ENCODE measurements around the gene DCAF8.

The DCAF8 gene

DNA sequence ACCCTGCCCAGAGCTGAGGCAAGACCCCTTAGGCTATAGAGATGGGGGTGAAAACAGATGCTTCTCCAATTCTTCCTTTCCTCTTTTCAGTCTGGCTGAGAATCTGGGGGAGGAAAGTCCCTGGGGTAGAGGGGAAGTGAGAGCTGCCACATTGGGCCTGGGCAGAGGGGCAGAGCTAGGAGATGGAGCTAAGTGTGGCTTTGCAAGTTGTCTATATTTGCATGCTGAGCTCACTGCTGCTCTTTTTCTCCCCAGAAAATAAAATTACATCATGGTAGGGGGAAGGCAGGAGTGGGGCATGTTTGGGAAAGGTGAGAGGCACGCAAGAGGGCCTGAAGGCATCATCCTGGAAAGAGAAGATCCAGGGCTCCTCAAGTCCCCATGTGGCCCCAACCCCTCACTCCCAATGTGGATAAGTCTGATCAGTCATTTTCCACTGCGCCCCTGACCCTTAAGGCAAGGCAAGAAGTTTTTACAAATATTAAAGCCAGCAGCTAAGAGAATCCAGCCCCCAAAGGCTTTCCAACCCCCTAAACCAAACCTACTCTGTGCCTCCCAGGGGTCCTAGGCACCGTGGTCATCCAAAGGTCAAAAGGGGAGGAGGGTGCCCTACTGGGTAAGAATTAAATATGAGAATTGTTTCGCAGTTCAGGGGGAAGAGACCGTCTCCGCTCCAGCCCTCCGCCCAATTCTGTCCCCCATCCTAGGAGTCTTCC lies 57.7 kb downstream of the DCAF8 start:
- no peak for DNase-seq (ENCODE audit: low spot score)

DNA sequence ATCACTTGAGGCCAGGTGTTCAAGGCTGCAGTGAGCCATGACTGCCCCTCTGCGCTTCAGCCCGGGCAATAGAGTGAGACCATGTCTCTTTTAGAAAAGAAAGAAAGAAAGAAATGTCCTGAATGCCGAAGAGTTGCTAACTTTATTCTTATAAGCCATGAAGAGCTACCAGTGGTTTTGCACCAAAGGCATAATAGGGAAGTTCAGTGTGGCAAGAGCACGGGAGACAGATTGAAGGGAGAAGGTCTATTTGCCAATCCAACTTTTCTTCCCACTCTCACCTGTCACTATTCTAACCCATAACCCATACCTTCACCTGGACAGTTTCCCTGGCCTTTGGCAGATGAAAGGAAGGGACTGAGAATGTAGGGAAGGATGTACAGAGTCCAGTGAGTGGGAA lies 61.6 kb downstream of the DCAF8 start:
- DNase-seq (ENCODE audit: low spot score), result no peak

DNA sequence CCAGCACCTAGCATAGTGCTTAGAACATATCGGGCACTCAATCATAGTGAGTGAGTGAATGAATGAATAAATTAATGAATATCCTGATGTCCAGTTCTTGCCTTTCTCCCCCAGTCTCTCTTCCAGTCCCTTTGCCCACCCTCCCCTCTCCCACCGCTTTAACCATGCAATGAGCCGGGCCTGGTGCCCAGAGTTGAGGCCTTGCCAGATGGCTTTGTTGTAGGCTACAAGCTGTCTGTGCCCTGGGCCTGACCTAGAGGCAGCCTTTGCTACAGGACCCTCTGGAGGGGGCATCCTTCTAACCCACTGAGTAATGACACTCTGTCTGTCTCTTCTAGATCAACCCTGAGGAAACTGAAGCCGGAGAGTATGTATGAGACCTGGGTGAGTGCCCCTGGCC lies 65.1 kb downstream of the DCAF8 start:
- DNase-seq (ENCODE audit: low spot score), result no peak

DNA sequence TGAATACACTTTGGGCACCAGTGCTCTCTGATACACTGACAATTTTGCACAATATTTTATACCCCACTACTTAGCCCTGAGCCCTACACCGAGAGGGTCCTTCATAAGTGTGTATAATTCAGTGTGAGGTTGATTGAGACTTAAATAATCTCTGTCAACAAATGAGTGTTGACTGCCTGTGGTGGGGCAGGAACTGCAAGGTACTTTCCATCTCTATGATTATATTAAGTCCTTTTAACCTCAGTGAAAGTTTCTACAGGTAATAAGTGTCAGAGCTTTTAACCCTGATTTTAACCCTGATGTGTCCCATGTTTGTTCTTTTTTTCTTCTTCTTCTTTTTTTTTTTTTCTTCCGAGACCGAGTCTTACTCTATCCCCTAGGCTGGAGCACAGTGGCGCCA lies 66.2 kb downstream of the DCAF8 start:
- no peak for DNase-seq (ENCODE audit: low spot score)

DNA sequence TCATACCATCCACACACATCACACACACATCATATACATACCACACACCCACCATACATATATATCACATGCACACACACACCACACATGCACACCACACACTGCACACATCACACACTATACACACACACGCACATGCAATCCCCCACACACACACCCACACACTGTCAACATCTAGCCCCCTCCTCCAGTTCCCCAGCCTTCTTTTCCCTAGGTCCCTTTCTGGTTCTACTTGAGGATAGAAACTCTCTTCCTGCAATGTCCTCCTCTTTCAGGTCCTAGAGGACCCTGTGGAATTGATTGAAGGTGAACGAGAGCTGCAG lies 67.7 kb downstream of the DCAF8 start:
- DNase-seq (ENCODE audit: low spot score), result no peak

- no peak for DNase-seq (ENCODE audit: low spot score)
Observed at GRCh38 chr1:160193832-160194736, 68.3 kb downstream of the DCAF8 start.

DNA sequence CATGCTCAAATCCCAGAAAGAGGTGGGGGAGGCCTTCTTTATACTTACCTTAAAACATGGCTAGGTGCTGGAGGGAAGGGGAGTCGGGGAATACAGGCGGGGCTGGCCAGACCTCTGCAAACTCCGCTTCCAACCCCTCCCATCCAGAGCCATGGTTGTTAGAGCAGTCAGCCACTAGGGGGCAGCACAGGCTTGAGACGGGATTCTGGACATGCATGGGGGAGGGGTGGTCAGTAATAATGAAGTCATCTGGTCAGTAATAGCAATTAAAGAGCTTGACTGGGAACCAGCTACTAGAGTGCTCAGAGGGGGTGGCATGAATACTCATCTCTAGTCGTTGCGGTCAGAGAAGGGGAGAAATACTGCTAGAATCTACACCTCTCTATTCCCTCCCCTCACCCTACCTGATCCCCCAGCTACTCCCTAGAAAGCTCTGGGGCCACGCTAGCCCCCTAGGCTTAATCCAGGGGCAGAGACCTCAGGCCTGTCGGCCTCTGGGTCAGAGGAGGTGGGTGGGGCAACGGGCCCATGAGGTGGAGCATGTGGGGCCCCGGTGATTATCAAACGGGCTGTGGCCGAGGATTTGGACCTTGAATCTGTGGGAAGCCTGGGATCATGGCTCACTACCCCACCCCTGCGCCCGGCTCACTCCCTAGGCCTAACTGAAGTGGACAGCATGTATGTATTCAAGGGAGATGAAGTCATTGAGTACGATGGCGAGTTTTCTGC lies 69.1 kb downstream of the DCAF8 start:
- peak; percentile 87 for DNase-seq (ENCODE audit: low spot score)

- no peak for DNase-seq (ENCODE audit: low spot score)
Observed at GRCh38 chr1:160192234-160192633, 70.1 kb downstream of the DCAF8 start.

DNA sequence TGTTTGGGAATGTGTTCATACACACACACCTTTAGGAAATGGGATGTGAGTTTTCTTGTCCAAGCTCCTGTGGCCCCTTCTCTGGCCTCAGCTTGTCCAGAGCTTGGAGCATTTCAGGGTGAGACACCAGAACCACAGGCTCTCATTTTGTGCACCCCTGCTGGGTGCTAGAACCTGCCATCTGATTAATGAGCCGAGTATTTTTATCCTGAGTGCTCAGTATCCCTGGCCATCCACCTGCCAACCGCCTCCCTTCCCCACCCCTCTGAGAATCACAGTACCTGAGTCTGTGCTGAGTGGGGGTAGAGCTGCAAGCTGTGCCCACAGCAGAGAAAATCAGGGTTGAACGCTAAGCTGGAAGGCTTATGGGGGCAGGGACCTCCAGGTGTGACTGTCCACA lies 70.6 kb downstream of the DCAF8 start:
- no peak for DNase-seq (ENCODE audit: low spot score)

GRCh38 chr1:160189649-160190625 lies 72.4 kb downstream of the DCAF8 start, which contains the start of gene CASQ1:
Gene CASQ1, plus strand, starts transcription at chr1:160190575. Its CDS starts 177 bp downstream, at chr1:160190752.
- DNase-seq (ENCODE audit: low spot score), result no peak

- DNase-seq (ENCODE audit: low spot score), result no peak
Observed at GRCh38 chr1:160188341-160188740, 74.0 kb downstream of the DCAF8 start.

GRCh38 chr1:160187407-160187806 lies 74.9 kb downstream of the DCAF8 start:
- no peak for DNase-seq (ENCODE audit: low spot score)

DNA sequence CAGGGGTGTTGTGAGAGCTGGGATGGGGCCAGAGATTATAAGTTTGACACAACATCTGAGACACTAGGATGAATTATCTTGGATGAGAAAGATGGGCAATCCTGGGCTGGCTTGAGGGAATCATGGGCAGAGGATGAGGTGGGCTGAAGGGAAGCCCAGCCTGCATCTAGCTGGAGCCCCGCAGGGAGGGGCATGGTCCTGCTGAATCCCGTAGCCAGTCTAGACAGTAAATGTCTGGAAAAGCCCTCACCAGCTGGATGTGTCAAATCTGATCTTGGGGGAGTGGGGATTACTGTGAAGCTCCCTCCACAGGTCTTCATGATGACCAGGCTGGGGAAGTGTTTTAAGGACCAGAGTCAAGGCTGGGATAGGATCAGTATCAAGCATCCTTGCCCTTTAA lies 75.6 kb downstream of the DCAF8 start:
- DNase-seq (ENCODE audit: low spot score), result no peak

- DNase-seq (ENCODE audit: low spot score), result no peak
Observed at GRCh38 chr1:160186246-160186645, 76.1 kb downstream of the DCAF8 start.

- no peak for DNase-seq (ENCODE audit: low spot score)
Observed at GRCh38 chr1:160179336-160179735, 83.0 kb downstream of the DCAF8 start.

GRCh38 chr1:160178731-160179130 lies 83.6 kb downstream of the DCAF8 start:
- DNase-seq (ENCODE audit: low spot score), result no peak

DNA sequence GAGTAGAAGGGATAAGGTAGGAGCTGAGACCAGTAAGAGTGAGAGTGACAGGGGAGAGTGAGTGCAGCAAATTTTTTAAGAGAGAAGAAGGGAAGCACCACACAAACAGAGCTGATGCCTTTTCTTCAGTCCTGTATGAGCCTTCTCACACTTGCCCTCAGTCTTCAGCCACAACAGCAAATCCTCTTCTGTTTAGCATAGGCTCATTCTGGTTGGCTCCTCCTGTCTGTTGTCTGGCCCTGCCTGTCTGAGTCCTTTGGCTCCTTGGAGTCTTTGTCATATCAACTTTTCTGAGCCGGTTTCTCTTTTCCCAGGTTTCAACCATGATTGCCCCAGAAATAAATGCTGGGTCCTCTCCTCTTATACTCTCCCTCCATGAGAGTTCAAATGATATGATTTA lies 84.7 kb downstream of the DCAF8 start:
- no peak for DNase-seq (ENCODE audit: low spot score)

- no peak for DNase-seq (ENCODE audit: low spot score)
Observed at GRCh38 chr1:160177231-160177630, 85.1 kb downstream of the DCAF8 start.

DNA sequence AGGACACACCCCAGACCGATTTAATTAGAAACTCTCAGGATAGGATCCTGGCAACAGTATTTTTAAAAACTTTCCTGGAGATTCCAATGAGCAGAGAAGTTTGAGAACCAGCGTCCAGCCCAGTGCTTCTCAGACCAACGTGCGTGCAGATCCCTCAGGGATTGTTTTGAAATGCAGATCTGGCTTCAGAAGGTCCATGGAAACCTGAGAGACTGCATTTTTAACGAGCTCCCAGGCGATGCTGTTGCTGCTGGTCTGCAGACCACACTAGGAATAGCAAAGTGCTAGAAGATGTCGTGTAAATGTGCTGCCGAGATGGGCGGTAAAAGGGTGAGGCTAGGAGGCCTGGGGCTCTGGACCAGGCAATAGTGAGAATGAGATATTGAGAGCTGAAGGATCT lies 90.4 kb downstream of the DCAF8 start:
- DNase-seq (ENCODE audit: low spot score), result no peak

GRCh38 chr1:160171354-160171753 lies 91.0 kb downstream of the DCAF8 start:
- no peak for DNase-seq (ENCODE audit: low spot score)

GRCh38 chr1:160169553-160170399 lies 92.6 kb downstream of the DCAF8 start:
- no peak for DNase-seq (ENCODE audit: low spot score)
